Glomerular endothelial cell (primary cell): ENCODE results near the gene PAWR. TPM values are rescaled to one million over a fixed set of nuclear protein-coding genes. Genes with fewer than 3 reads are reported as not detected.
"Not testable (repeated sequence)": the region's sequence is repeated elsewhere in the genome, so short reads cannot be mapped to it uniquely, and the experiment has no call there.

Experiments used
- DNase-seq: peaks from one replicate; pipeline ENCODE4 v3.0.0-alpha.2; 2011; ENCODE audit warnings: low read depth, low spot score; ENCODE audit errors: extremely low read depth
- total RNA-seq: library from RNA; depleted of rRNA; stranded (reverse); fragments of >200 nt; gene quantifications from 2 replicates; pipeline ENCODE4 v1.2.3, GENCODE V29; 2015

The PAWR gene
- total RNA-seq, 1 donor from 2014 or later, result 65.0 TPM

DNA sequence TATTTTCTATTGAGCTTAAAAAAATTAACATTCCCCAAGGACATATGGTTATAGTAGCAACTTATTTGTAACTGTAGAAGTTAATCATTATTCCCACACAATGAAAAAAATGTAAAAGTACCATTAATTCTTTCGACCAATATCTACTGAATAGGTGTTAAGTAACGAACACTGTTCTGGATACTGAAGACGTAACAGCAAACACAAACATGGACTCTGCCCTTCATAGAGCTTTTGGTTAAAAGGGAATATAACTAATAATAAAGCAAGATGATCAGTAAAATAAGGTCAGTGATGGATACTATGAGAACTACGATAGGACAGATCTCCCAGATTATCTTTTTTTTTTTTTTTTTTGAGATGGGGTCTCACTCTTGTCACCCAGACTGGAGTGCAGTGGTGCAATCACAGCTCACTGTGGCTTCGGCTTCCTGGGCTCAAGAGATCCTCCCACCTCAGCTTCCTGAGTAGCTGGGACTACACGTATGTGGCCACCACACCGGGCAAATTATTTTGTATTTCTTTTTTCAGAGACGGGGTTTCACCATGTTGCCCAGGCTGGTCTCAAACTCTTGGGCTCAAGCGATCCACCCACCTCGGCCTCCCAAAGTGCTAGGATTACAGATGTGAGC, 93.9 kb downstream of the PAWR start:
- no peak for DNase-seq

DNA sequence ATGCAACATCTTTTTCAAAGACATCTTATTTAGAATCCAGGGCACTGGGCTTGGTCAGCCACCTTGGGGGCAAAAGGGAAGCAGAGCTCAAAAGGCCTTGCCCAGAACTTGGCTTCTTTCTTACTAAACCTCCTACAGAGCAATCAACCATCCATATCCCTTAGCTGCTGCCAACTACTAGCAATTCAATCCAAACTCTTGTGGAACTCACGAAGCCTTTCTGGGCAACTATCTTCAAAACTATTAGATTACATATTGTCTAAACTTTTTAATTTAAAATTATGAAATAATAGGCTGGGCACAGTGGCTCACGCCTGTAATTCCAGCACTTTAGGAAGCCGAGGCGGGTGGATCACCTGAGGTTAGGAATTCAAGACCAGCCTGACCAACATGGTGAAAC, 95.5 kb downstream of the PAWR start:
- DNase-seq, result no peak

DNA sequence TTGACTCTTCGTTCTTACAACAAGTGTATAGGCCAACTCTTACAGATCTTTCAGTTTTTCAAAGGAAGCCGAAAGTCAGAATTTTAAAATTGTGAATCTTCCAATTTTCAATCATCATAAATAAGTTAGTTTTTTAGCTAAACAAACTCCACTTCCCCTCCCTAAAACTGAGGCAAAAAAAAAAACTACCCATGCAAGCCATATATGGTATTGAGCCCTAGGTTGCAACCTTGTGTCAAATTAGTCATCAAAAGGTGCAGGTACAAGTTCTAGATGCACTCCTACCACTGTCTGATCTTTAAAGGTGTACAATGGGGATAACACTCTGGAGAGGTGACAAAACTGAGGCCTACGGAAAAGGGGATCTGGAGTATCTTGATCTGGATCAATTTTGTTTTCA, 97.9 kb downstream of the PAWR start:
- no peak for DNase-seq

DNA sequence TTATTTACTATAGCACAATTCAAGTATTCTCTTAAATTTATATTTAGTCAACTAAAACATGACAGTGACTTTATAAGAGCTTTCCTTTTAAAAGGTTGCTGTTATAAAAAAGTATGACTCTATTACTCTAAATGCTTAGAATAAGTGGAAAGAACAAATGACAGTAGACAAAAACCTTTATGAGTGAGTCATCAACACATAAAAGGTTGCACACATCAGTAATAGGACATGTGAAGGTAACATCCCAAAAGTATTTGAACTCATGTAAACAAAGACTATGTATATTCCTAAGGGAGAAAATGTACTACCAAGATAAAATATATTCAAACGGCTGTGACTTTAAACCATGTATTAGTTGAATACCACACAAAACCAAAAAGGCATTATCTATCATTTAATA, 98.8 kb downstream of the PAWR start:
- no peak for DNase-seq

DNA sequence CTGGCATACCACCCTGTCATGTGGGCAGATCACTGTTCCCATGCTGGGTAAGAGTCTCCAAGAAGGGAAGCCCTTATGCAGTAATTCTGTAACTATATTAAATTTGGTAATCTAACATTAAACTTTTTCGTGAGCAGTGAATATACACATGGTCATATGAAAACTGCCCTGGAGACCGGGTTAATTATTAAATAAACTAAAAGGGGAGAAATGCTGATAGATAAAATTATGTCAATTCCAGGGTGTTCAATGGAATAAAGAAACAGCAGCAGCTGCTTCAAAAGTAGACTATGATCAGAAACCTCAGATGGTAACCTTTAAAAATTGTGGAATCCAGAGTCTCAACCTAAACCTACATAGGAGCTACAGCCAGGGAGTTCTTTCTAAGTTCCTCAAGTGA, 100.0 kb downstream of the PAWR start:
- no peak for DNase-seq

DNA sequence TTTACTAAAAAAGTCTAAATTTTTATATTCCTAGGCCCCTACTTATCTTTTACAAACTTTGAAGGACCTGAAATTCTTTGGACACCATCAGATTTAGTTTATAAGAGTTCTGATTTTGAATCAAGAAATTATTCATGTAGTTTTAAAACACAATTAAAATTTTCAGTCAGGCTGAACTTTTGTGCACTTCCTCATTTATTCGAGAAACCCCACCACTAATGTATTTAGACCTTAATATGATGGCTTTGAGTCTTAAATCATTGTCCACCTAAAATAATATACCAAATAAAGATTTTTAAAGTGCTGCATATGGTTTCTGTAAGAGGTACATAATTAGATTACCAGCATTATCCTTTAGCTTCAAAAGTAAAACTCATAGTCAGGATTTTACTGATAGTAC, 103.4 kb downstream of the PAWR start:
- DNase-seq, result no peak

DNA sequence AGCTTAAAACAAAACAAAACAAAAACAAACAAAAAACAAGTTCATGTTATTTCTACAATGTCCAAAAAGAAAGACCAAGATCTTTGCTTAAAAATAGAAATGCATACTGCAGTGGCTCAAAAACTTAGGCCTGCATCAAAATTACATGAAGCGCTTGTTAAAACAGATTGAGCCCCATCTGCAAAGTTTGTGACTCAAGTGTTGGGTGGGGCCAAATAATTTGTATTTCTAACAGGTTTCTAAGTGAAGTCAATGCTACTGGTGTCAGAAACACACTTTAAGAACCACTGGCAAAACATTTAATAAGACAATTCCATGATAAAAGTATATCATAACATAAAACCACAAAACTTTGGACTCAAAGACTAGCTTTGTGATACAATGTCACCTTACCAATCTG, 105.6 kb downstream of the PAWR start:
- DNase-seq, result no peak

DNA sequence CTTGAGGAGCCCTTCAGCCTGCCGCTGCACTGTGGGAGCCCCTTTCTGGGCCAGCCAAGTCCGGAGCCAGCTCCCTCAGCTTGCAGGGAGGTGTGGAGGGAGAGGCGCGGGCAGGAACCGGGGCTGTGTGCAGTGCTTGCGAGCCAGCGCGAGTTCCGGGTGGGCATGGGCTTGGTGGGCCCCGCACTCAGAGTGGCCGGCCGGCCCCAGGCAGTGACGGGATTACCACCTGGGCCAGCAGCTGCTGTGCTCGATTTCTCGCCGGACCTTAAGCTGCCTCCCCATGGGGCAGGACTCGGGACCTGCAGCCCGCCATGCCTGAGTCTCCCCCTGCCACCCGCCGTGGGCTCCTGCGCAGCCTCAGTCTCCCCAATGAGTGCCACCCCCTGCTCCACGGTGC, 116.9 kb downstream of the PAWR start:
- no peak for DNase-seq

DNA sequence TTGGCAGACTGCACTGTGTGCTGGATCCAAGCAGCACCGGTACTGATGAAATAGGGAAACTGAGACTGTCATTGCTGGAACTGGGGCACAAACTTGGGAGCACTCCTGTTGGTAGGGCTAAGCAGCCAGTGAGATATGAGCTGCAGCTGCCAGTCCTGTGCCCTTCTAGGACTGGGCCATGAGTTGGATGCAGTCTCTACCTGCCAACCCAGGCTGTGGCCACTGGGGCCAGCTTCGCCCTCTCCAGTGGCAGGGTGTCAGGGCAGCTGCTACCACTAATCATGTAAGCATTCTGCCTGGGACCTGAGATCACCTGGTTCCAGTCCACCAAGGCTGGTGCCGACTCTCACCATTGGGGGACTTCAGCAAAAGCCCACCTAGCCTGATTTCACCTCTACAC, 121.1 kb downstream of the PAWR start:
- DNase-seq, result no peak

DNA sequence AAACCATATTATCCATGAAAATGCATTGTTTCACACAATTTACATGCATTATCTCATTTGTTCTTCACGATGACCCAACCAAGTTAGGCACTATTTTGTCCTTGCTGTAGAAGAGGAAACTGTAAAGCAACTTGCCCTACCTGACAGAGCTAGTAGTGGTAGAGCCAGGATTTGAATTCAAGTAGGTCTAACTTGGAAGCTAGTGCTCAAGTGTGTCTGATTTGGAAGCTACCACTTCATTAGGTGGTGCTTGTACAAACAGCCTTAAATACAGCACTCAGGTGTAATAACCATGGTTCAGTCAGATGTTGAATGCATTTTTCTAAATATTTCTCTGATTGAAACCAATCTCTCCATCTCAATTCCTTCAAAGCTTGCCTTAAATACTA, 123.6 kb downstream of the PAWR start:
- no peak for DNase-seq

DNA sequence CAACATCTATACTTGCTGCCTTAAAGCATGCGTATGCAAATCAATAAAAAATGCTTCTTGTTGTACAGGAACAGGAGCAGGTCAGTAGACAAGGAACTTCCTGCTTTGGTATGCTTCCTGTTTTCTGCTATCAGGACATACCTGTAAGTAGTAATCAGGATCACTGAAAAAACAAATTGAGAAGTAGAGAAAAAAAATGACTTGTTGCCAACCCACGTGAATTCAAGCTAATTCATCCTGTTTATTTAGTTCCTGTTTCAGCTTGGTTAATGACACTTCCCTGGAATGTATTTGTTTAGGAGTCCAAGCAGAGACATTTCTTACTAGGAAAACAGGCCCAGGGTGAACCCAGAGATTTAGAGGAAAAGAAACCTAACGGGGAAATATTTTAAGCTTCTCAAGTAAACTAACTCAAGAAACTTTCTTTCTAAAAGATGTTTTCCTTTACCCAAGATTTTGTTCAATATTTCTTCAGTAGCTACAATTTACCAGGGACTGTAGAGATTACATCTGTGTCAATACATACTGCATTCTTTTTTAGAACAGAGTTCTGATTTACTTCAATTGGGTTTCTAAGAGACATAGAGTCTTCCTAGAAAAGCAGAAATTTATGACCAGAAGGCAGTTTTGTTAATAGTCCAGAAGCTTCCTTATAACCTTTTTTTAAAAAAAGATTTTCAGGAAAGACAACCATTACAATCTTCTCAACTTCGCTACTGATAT, 124.2 kb downstream of the PAWR start:
- DNase-seq, result no peak

DNA sequence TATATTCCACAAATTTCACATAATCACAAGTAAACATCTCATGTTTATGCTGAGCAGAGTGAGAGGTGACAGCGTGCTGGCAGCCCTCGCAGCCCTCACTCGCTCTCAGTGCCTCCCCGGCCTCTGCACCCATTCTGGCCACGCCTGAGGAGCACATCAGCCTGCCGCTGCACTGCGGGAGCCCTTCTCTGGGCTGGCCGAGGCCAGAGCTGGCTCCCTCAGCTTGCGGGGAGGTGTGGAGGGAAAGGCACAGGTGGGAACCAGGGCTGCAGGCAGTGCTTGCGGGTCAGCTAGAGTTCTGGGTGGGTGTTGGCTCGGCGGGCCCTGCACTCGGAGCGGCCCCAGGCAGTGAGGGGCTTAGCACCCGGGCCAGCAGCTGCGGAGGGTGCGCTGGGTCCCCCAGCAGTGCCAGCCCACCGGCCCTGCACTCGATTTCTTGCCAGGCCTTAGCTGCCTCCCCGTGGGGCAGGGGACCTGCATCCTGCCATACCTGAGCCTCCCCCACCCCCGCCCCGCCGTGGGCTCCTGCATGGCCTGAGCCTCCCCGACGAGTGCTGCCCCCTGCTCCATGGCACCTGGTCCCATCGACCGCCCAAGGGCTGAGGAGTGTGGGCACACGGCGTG, 125.9 kb downstream of the PAWR start:
- DNase-seq, result not testable (repeated sequence)

DNA sequence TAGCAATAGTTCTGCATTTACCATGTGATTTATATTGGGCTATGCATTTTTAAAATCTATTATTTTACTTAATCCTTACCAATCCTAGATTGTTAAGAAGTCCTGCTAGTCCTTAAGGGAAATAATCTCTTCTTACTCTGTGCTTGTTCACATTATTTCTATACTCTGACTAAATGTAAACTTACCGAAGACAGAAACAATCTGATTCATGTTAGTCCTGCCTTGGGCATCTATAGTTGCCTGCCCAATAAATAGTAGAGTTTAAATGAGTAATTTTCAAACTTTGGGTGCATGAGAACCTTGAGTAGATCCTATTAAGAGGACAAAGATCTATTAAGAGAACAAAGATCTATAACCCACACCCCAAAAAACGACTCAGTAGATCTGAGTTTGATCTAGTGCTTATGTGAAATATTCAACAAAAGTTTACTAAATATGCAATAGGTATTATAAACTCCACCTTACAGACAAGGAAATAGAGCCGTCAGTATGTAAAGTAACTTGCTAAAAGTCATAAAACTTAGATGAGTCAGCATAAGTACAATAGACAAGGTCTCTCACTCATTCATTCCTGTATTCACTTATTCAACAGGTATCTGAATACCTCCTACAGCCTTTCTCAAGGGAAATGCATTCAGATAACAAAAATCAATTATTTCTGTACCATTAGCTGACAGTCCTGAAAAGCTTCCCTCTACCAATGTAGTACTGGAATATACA, 127.6 kb downstream of the PAWR start:
- DNase-seq, result no peak

DNA sequence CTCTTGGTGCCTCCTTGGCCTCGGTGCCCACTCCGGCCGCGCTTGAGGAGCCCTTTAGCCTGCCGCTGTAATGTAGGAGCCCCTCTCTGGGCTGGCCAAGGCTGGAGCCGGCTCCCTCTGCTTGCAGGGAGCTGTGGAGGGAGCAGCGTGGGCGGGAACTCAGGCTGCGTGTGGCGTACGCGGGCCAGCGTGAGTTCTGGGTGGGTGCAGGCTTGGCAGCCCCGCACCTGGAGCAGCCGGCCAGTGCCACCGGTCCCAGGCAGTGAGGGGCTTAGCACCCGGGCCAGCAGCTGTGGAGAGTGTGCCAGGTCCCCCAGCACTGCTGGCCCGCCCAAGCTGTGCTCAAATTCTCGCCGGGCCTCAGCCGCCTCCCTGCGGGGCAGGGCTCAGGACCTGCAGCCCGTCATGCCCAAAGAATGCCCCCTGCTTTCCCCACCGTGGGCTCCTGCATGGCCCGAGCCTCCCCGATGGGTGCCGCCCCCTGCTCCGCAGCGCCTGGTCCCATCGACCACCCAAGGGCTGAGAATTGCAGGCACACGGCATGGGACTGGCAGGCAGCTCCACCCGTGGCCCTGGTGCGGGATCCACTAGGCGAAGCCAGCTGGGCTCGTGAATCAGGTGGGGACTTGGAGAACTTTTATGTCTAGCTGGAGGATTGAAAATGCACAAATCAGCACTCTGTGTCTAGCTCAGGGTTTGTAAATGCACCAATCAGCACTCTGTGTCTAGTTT, 129.2 kb downstream of the PAWR start:
- DNase-seq, result no peak

DNA sequence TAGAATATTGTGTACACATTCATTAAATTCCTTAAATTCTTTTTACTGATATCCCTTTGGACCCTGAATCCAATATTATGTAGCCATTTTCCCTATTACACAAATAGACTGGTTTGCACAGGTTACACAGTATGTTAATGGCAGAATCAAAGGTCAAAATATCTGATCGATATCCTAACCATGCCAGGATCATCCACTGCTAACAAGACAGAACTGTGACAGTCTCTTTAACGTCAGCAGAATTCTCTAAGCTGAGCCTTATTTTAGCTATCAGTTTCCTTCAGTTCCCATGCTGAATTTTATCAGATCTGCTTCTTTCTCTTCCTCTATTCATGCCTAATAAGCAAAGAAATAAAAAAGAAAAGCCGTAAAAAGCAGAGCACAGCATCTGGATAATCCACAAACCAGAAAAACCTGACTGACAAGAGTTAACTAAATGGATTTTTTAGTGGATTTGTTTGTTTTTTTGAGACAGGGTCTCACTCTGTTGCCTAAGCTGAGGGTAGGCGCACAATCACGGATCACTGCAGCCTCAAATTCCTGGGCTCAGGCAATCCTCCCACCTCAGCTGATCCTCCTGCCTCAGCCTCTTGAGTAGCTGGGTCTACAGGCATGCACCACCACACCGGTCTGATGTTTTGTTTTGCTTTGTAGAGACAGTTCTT, 130.4 kb downstream of the PAWR start:
- no peak for DNase-seq

DNA sequence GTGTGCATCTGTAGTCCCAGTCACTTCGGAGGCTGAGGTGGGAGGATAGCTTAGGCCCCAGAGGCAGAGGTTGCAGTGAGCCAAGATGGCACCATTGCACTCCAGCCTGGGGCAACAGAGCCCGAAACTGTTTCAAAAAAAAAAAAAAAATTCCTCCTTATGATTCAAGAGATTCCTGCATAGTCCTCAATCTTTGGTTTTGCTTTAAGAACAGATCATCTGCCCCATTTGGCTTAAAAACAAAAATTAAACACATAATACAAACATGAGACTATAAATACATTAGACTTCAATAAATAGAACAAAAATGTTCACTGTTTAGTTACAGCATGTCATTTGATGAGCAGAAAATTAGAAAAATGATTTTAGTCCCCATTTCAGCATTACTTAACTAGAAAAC, 131.2 kb downstream of the PAWR start:
- no peak for DNase-seq

DNA sequence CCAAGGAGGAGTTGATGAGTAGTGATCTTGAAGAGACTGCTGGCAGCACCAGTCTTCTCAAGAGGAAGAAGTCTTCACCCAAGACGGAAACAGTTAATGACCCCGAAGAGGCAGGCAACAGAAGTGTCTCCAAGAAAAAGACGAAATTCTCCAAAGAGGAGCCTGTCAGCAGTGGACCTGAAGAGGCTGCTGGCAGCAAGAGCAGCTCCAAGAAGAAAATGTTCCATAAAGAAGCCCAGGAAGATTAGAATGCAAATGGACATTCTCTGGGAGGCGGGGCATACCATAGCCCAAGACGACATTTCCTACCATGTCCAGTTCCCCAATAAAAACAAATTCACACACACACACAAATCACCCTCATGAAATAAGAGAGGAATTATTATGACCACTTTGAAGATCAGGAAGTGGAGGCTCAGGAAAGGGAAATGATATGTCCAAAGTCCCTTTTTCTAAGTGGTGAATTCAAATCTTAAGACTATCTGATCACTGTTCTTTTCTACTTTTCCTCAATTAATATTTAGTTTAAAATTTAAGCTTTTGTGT, 131.8 kb downstream of the PAWR start:
- no peak for DNase-seq

DNA sequence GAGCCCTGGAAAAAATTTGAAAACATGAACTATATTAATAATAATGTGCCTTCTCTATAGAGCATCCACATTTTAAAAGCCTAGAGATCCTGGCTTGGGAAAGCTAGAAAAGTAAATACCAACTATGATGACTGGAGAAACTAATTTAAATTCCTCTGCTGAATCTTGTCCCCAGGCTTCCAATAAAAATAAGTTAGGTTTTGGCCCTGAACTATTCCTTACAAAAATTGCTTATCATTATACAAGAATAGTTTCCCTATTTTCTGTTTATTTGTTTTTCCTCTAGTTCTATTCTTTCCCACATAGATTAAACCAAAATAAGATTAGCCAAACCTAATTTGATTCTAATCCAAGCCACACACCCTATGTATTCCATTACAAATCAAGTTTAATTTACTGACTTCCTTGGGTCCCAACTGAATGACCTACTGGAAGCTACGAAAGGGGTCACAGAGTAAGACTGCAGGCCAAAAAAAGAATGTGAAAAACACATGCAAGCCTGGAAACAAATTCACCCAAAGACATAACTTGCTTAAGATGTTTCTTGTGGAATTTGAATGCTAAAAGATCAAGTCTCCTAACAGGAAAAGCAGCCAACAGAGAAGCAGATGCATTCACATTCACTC, 133.0 kb downstream of the PAWR start:
- DNase-seq, result no peak

DNA sequence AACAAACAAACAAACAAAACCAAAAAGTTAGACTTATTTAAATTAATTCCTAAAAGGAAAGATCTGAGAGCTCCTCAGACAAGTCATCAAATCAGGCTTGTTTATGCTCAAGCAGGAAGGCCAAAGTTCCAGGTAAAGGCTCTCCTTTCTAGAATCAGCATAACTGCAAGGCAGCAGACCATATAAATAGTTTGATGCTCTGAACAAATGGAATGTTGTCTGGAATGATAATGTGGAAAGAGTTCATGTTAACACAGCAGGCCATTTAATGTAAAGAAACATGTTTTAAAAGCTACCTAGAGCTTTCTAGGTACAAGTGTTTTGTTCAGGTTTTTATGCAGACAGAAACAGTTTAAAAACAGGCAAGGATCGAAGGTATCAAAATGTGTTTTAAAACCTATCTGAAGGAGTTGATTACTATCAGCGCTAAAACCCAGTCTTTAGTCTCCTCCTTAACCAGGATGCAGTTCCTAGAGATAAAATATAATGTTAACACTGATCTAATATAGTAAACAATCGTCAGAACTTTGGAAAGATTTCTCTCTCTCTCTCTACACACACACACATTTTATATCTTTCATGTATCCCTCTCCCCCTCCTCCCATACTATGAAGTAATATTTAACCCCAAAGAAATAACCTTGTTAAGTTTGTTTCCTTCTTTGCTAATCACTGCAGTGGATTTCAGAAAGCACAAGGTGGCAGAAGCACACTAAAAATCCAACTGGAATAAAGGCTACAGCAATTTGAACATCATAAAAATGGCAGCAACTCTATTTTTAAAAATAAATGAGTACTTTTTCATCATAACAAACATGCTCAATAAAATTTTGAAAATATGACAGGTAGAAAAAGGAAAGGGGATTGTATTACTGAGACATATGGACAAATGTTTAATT, 135.5 kb downstream of the PAWR start:
- no peak for DNase-seq
